Measurements from ENCODE around the gene ZNF473.
"Not testable (repeated sequence)": the region's sequence is repeated elsewhere in the genome, so short reads cannot be mapped to it uniquely, and the experiment has no call there.

GRCh38 chr19:50075644-50076372 is 50.0 kb downstream of the ZNF473 start:
- not testable (repeated sequence) for TF ChIP-seq CTCF, POLR2A (IDR thresholded peaks at IDR 0.05)

Data from prostate gland (tissue), 2 donors.